WTC11 (cell line): ENCODE measurements around the gene TSPAN17.

ENCODE experiments used
- GRHL2 ChIP-seq: fragments of 250-450 bp; sonication (Bioruptor Pico); IDR thresholded peaks from 2 replicates; pipeline ENCODE4 v1.8.0; 2022; ENCODE audit warnings: mild to moderate bottlenecking, moderate library complexity; ENCODE audit not compliant: insufficient replicate concordance, severe bottlenecking
- NR2C2 ChIP-seq: sonication (generic); formaldehyde crosslinking; IDR thresholded peaks from 2 replicates; pipeline ENCODE4 v1.8.0; 2022; ENCODE audit warnings: mild to moderate bottlenecking, missing genetic modification reagents
- TCF7 ChIP-seq: sonication (generic); formaldehyde crosslinking; IDR thresholded peaks from 2 replicates; pipeline ENCODE4 v1.8.0; 2022; ENCODE audit warnings: mild to moderate bottlenecking, low read depth, missing genetic modification reagents, moderate library complexity
- ZNF317 ChIP-seq: sonication (generic); formaldehyde crosslinking; IDR thresholded peaks from 2 replicates; pipeline ENCODE4 v1.8.1; 2023; ENCODE audit warnings: low read depth, mild to moderate bottlenecking, moderate library complexity, missing genetic modification reagents, borderline replicate concordance
- ZNF423 ChIP-seq: fragments of 250-450 bp; sonication (Bioruptor Pico); IDR thresholded peaks from 2 replicates; pipeline ENCODE4 v2.1.2; 2022; ENCODE audit warnings: mild to moderate bottlenecking, moderate library complexity
- TF ChIP-seq, protein P1 (sequence below): fragments of 200-600 bp; IDR thresholded peaks from 2 replicates; pipeline ENCODE4 v1.8.0; 2022; ENCODE audit warnings: antibody characterized with exemption
- TF ChIP-seq, protein P2 (sequence below): sonication (generic); formaldehyde crosslinking; IDR thresholded peaks from 2 replicates; pipeline ENCODE4 v1.8.0; 2022; ENCODE audit warnings: mild to moderate bottlenecking, missing genetic modification reagents

- no peak for TF ChIP-seq ZNF423 (CRISPR knock-in tag)
- no peak for TF ChIP-seq TCF7 (CRISPR knock-in tag)
- TF ChIP-seq, protein P1, sequence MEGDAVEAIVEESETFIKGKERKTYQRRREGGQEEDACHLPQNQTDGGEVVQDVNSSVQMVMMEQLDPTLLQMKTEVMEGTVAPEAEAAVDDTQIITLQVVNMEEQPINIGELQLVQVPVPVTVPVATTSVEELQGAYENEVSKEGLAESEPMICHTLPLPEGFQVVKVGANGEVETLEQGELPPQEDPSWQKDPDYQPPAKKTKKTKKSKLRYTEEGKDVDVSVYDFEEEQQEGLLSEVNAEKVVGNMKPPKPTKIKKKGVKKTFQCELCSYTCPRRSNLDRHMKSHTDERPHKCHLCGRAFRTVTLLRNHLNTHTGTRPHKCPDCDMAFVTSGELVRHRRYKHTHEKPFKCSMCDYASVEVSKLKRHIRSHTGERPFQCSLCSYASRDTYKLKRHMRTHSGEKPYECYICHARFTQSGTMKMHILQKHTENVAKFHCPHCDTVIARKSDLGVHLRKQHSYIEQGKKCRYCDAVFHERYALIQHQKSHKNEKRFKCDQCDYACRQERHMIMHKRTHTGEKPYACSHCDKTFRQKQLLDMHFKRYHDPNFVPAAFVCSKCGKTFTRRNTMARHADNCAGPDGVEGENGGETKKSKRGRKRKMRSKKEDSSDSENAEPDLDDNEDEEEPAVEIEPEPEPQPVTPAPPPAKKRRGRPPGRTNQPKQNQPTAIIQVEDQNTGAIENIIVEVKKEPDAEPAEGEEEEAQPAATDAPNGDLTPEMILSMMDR: no peak
- TF ChIP-seq, protein P2, sequence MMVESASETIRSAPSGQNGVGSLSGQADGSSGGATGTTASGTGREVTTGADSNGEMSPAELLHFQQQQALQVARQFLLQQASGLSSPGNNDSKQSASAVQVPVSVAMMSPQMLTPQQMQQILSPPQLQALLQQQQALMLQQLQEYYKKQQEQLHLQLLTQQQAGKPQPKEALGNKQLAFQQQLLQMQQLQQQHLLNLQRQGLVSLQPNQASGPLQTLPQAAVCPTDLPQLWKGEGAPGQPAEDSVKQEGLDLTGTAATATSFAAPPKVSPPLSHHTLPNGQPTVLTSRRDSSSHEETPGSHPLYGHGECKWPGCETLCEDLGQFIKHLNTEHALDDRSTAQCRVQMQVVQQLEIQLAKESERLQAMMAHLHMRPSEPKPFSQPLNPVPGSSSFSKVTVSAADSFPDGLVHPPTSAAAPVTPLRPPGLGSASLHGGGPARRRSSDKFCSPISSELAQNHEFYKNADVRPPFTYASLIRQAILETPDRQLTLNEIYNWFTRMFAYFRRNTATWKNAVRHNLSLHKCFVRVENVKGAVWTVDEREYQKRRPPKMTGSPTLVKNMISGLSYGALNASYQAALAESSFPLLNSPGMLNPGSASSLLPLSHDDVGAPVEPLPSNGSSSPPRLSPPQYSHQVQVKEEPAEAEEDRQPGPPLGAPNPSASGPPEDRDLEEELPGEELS (CRISPR knock-in tag): no peak
- no peak for TF ChIP-seq ZNF317 (CRISPR knock-in tag)
- TF ChIP-seq NR2C2 (CRISPR knock-in tag): no peak
- no peak for TF ChIP-seq GRHL2 (CRISPR knock-in tag)
Observed at GRCh38 chr5:176704817-176705216, 57.5 kb downstream of the TSPAN17 start.
